Fibroblast of gingiva (primary cell): Measurements from ENCODE around the gene MDGA2.

Source experiments
- DNase-seq: peaks from one replicate; pipeline ENCODE4 v3.0.0-alpha.2; 2011; ENCODE audit warnings: low read depth

Gene MDGA2

DNA sequence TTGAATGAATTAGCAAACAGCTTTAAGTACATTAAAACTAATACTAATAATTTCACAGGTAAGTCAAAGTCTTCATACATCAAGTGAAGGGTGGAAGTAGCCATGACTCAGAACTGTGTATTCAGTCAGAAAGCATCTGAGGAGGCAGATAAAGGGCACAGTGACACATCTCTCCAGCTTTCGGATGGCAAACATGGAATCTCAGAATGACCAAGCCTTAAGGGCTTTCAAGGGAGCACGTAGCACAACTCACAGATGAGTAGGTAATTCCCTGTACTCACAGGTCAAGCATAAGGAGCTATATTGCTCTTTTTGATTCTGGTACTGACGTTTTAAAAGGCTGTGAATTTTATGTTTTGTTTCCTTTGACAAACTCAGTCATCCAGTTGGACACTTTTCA, 56.0 kb downstream of the MDGA2 start:
- no peak for DNase-seq

DNA sequence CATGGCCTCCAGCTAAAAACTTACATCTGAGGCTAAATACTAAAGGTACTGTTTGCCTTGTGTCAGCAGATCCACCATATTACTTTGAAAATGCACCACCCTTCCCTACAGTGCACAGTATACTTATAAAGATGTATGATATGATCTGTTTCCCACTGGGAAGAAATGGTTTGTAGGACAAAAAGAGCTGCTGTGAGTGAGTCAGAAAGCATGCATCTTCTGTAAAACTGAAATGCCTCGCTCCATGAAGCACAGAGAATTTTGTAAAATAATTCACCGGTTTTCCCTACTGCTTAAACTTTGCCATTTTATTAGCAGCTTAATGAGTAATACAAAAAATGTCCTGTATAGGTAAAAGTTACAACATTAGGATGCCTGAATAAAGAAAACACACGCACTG, 68.8 kb downstream of the MDGA2 start:
- DNase-seq = no peak

DNA sequence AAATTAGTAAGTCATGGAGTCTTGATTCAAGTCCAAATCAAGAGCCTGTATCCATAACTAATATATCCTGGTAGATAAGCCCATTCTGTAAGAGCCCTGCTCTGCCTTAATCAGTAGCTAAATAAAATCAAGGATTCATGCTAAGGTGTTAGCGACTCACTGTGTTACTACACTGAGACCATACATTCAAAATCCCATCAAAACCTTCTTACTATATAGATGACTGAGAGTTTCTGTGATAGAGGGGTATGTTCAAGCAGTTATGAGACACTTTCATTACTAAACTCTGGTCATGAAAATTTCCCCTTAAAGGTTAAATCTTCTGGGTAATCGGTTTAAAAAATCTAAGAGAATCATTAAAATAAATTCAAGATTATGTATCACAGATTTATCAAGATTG, 78.5 kb downstream of the MDGA2 start:
- DNase-seq = no peak

DNA sequence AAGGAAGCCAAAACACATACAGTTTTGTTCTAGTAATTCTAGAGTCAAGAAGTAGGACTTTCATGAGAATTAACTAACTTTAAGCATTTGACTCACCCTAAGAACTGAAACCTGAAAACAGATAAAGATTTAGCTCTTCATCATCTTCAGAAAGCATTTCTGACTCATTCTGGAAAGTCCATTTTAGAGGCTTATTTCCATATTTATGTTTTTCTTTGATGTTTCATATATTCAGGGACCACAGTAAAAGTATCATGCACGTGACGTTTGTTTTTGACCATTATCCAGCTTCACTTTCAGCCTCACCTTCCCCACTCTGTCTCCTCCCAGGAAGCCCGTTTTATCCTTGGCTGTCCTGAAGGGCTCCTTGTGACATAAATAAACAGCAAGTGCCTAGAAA, 79.2 kb downstream of the MDGA2 start:
- no peak for DNase-seq

DNA sequence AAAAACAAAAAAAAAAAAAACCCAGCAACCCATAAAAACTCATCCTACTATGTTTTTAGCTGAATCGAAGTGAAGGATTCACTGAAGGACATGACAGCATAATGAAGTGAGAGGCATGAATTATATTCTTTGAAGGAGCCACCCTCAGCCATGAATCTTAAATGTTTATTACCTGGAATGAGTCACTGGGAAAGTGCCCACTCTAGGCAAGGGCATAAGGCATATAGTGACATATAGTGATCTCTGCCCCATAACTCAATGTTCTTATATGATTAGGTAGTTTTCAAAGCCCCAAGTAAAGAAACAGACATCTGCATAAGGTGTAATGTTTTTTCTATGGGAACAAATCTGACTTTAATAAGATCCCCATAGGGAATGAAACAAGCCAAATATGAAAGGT, 79.9 kb downstream of the MDGA2 start:
- no peak for DNase-seq

DNA sequence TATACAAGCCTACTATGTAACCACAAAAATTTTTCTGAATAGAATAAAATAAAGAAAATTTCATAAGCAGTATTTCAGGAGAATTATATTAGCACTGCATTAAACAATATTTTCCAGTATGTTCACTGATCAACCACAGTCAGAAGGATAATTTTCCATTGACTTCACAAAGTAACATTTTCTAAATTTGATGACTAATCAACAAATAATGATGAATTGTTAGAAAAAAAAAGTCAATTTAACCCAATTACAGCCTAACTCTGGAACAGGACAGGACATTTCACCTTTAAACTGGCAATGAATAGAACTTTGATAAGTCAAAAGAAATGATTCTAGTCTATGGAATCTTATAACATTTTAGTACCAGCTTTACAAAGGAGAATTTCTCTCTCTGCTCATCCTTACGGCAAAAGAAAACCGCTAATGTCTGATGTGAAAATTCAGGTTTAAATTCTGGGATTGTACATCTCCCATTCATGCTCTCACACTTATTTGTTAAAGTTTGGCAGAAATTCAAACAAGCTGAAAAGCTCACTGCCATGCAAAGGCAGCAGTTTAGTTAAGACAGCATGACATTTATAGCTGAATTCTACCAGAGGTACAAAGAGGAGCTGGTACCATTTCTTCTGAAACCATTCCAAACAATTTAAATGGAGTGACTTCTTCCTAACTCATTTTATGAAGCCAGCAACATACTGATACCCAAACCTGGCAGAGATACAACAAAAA, 84.5 kb downstream of the MDGA2 start:
- no peak for DNase-seq

DNA sequence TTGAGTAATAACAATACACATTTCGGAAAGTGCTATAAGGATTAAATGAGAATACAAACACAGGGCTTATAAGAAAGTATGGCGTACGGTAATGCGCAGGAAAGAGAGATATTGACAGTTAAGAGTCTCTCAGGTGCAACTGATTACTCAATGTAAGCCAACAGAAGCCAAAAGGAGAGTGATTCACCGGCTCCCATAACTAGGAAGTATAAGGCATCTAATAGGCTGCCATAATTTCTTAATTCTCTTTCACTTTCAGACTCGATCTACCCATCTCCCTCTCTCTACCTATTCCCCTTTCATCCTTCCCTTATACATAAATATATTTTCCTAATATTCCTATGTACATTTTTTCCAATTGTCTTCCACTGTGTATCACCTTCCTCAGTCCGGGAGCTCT, 90.0 kb downstream of the MDGA2 start:
- DNase-seq = no peak

DNA sequence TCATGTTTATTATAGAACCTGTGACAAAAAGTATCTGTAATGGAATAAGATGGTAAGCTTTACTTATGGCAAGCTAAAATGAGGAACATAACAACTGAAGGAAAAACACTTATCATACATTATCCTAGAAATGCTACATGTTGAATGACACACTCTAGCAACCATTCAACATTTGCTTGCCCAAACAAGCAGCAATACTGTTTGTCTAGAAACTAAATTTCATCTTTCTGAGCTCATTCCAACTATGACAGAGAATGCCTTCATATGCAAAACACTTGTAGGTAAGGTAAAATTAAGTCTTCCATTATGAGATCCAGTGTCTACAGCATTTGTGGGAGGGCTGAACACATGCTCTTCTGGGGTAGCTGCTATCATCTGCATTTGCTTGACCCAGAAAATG, 108.1 kb downstream of the MDGA2 start:
- DNase-seq = no peak

DNA sequence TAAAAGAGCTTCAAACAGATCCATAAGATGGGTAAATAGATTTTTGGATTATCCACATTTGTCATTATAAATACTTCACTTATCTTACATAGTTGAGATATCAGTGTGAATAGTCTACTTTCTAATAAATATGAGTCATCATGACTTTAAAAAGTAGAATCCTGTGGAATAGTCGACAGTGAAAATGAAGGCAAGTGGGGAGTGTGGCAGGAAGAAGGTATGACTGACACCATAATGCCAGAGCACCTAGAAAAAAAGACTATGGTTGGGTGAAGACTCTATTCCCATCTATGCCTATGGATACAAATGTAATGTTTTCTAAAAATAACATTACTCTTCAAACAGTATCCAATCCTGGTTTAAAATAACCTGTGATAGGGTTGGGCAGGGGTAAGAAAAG, 117.5 kb downstream of the MDGA2 start:
- DNase-seq = no peak

DNA sequence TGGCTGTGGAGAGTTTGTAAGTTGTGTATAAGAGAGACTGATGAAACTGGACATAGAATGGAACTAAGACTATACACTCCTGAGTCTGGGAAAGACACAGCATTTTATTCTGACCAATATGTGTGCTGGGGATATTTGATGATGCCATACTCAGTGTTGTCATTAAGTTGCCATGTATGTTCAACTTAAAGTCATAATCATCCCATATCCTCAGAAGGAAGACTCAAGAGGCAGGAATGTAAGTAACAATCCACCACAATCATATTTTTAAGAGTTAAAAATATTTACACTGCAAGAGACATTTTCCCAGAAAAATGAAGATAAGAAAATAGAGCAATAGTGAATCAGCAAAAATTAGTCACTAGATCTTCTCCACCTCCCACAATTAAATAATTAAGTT, 120.1 kb downstream of the MDGA2 start:
- DNase-seq = no peak

DNA sequence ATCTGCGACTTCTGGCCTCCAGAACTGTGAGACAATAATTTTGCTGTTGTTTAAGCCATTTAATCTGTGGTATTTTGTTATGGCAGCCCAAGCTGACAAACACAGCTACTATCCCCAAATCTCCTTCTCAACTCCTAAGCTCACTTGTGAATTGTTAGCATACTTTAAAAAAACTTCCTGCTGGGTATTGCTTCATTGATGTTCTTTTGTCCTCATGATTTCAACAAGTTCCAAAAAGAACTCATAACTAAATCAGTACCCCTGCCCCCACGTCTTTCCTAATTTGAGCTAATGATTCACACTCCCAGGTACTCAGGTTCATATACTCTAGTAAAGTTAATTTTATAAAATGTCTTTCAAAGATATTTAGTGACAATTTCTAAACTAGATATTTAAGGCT, 125.5 kb downstream of the MDGA2 start:
- DNase-seq = no peak

DNA sequence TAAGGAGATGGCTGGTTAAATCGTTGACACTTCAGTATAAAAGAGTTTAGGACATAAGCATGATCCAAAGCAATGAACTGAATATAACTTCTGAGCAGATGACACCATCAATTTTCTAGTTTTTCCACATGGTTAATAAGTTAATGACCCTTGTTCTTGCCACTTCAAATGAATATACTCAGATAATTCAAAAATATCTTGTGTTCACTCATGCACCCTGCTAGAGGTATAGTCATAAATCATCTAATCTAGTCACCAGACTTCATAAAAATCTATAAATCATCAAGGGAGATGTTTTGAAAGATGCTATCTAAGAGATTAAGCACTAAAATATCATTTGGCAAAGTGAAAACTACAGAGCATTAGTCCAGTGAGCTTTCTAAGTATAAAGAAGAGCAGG, 131.9 kb downstream of the MDGA2 start:
- DNase-seq = no peak

DNA sequence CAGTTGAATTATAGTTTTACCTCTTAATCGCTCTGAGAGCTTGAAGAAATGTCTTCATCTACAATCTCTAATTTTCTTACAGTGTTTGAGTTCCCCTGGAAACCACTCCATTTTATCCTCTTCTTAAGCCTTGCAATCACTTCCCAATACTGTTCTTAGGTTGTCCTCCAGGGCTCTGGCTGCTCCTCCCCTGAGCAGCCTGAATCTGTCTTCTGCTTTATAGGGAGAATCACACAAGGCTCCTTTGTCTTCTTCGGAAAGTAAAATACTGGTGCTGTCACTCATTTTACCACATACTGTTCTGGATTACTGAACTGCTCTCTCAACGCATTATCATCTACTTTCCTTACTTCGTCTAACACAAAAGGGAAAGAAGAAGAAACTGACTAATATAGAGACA, 133.7 kb downstream of the MDGA2 start:
- DNase-seq = no peak

DNA sequence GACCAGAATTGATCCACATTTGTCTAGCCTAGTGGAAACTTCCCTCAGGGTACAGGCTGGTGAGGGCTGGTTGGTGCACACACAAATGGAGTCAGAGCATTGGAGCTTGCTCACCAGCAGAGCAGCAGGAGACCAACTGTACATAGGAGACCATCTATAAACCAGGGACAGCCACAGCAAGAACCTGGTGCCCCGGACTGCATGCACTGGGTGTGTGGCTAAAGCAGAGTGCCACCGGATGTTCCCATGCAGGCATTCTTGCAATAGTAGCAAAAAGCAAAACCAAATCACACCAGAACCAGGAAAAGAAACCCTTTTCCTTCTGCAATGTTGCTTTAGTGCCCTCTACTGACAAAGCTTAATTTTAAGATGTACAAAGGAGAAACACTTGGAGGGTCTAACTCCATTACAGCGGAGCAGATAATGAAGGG, 136.4 kb downstream of the MDGA2 start:
- no peak for DNase-seq

DNA sequence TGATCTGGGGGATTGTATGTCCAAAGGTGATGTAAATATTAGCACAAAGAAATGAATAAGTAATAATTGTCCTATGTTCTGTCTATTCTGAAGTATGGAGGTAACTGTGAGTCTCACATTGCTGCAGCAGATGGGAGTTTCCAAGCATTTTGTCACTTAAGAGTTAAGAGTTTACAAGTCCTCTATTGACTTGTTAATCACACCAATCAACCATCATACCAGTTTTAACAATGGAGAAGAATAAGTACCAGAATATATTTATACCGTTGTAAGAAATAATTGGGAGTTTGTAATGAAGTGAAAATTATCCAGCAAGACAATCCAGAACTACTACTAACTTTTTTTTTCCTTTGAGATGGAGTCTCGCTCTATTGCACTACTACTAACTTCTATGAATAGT, 139.1 kb downstream of the MDGA2 start:
- no peak for DNase-seq

DNA sequence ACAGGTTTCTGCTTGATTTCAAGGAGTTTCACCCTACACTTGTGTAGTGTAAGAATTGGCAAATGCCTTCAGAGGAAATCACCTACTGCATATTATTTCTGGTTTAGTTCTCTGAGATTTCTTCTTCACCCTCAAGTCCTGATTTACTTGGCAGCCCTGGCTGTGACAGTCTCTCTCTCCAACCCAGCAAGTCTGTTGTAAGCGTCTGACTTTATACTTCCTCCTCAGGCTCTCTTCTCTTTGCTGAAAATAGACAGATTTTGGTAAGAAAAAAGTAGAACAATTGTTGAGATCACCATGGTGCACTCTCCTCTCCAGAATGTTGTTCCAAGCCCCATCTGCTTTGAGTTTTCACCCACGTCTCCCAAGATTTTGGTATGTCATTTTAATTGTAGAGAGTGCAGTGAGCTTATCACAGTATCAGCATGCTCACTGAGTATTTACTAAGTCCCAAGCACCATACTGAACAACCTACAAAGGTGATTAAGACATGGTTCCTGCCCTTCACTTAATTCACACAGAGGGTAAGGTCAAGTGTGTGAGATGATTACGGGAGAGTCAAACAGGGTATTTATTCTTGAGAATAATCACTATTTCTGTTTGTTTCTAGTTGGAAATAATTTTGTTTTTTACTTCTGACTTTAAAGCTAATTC, 148.7 kb downstream of the MDGA2 start:
- no peak for DNase-seq

DNA sequence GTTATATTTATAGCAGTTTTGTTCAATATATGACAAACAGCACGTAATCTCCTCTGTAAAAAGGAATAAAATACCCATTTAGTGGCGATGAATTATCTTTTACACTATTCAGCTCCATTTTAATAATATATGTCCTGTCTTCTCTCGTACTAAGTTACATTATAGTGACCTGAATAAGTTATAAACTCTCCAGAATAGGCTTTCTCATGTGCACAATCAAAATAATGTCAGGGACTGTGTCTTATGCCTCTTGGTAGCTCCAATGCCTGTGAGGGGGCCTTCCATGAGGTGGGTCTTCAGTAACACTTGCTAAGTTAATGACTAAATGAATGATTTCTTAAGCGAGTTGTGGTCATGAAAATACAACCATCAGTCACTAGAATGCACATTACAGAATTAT, 150.9 kb downstream of the MDGA2 start:
- DNase-seq = no peak

DNA sequence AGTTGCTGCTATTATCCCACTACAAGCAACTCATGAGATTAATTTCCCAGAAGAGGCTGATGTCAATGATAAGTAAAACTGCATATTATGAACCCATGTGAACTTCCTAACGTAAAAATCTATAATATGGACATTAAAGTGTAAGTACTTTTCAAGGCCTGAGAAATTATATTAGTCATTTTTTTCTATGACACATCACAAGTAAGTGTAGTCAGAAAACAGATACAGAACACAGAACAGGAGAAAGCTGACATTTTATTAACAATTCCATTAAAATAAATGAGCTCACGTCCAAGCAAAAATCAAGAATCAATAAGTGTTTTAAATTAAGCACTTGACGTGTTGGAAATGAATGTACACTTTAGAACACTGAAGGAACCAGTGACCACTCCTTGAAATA, 155.0 kb downstream of the MDGA2 start:
- no peak for DNase-seq

DNA sequence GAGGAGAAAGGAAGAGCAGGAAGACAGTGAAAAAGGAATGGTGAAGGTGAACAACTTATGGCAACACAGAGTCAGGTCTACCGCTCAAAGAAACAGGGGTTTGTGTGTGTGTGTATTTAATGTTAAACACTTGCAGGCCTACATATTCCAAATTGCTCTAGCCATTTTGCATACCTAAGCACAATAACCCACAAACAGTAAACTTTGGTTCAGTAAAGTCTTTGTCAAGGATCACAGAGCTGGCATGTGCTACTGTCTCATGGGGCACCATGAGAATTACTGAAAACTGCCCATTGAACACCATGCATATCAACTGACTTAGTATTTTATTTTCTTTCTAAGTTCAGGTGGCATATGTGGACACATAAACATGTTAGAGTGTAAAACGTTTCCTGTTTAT, 163.6 kb downstream of the MDGA2 start:
- no peak for DNase-seq

DNA sequence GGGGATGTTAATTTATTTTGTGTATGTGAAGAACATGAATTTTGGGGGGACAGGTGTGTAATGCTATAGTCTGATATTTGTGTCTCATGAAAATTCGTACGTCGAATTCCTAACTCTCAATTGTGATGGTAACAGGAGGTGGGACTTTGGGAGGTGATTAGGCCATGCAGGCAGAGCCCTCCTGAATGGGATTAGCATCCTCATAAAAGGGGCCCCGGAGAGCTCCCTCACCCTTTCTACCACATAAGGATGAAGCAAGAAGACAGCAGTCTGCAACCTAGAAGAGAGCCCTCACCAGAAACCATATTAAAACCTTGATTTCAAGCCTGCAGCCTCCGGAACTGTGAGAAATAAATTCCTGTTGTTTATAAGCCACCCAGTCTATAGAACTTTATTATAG, 165.4 kb downstream of the MDGA2 start:
- no peak for DNase-seq

DNA sequence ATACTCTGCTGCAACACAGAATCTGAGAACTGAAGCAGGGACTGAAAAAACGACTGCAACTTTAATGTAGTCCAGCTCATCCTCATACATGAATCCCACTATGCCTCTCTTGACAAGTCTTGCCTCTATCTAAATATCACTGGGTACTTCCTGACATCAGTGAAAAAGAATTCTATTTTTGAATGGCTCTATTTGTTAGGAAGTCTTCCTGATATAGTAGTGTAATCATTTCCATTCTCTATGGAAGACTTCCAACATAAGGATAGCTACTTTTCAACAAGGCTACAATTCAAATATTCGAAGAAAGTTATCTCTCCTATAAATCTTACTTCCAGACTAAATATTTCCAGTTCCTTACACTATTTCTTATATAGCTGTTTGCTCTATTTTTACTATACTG, 167.5 kb downstream of the MDGA2 start:
- DNase-seq = no peak

DNA sequence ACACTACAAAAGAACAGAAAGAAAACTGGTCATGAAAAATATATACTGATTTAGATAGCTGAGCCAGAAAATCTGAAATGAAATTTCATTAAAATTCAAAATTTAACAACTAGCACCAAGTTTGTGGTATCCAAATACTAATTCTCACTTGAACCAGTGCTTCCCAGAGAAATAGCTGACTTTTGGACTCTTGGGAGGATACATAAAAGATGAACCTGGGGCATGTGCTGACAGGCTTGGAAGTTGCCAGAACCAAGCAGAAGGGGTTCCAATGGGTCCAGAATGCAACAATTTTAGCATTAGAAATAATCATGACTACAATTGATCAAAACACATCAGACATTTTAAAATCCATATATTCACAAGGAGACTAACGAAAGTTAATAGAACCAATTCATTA, 175.0 kb downstream of the MDGA2 start:
- no peak for DNase-seq

DNA sequence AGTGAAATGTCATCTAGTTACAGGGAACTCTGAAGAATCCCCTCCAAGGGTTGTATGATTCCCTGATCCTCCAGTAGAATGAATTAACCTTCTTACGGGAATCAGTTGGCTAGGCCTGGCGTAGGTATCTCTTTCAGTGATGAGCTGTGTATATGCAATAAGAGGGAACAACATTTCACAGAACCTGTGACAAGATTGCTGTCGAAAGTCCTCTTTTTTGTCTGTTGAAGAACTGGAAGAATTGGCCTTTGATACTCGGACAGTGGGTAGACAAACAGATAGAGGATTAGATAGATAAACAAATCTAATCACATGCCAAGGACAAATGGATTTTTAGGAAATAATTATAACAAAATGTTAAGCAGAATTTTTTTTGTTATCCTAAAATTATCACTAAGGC, 184.6 kb downstream of the MDGA2 start:
- DNase-seq = no peak

DNA sequence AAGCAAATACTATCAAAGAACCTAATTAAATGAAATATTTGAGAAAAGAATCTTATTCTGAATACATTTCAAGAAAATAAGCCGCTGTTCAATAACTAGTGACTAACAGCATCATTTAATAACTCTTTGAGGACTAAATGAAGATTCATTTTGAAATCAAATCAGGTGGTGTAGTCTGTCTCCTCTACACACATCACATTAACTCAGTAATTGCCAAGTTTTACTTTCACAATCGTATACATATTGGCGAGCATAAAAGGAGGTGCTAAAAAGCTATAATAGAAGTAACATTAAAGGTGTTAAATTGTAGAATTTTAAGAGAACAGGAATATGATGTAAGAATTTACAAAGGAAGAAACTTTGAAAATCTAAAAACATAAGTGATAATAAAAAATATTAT, 185.1 kb downstream of the MDGA2 start:
- DNase-seq = no peak
